H9 (cell line): Measurements from ENCODE around the gene TMEM17. TPM values are rescaled to one million over a fixed set of nuclear protein-coding genes. Genes with fewer than 3 reads are reported as not detected.
A peak's percentile ranks its signal among the peaks of the same experiment; 100 is the strongest.

Source experiments
- DNase-seq: peaks from one replicate; pipeline ENCODE4 v3.0.0-alpha.2; 2017
- H2AFZ ChIP-seq: one replicate; pipeline ENCODE4 v1.6.1; 2013; ENCODE audit warnings: mild to moderate bottlenecking, low read length, control low read depth, moderate library complexity
- H2AK5ac ChIP-seq: 2 replicates; pipeline ENCODE4 v1.6.1; 2013; ENCODE audit warnings: low read length, control low read depth, mixed read lengths; ENCODE audit not compliant: insufficient read length
- H2BK120ac ChIP-seq: one replicate; pipeline ENCODE4 v1.6.1; 2013; ENCODE audit warnings: low read depth, mild to moderate bottlenecking, low read length, control low read depth, inconsistent platforms; ENCODE audit not compliant: poor library complexity, severe bottlenecking
- H2BK12ac ChIP-seq: 2 replicates; pipeline ENCODE4 v1.6.1; 2013; ENCODE audit warnings: low read length, control low read depth, mixed read lengths, low read depth; ENCODE audit not compliant: insufficient read length
- H2BK15ac ChIP-seq: 2 replicates; pipeline ENCODE4 v1.6.1; 2013; ENCODE audit warnings: low read depth, low read length, control low read depth
- H2BK20ac ChIP-seq: one replicate; pipeline ENCODE4 v1.6.1; 2013; ENCODE audit warnings: low read depth, mild to moderate bottlenecking, low read length, control low read depth, inconsistent platforms; ENCODE audit not compliant: poor library complexity, severe bottlenecking
- H2BK5ac ChIP-seq: 2 replicates; pipeline ENCODE4 v1.6.1; 2013; ENCODE audit warnings: low read length, control low read depth, mixed read lengths; ENCODE audit not compliant: insufficient read length
- H3K14ac ChIP-seq: 2 replicates; pipeline ENCODE4 v1.6.1; 2013; ENCODE audit warnings: low read length, control low read depth; ENCODE audit not compliant: insufficient read depth
- H3K18ac ChIP-seq: 2 replicates; pipeline ENCODE4 v1.6.1; 2013; ENCODE audit warnings: low read depth, mild to moderate bottlenecking, mixed read lengths, low read length, control low read depth; ENCODE audit not compliant: insufficient read length
- H3K23ac ChIP-seq: 2 replicates; pipeline ENCODE4 v1.6.1; 2013; ENCODE audit warnings: low read length, control low read depth, mixed read lengths, low read depth; ENCODE audit not compliant: insufficient read length
- H3K23me2 ChIP-seq: 2 replicates; pipeline ENCODE4 v1.6.1; 2013; ENCODE audit warnings: low read depth, mild to moderate bottlenecking, mixed read lengths, low read length, control low read depth; ENCODE audit not compliant: insufficient read length, poor library complexity, severe bottlenecking
- H3K27ac ChIP-seq: 2 replicates; pipeline ENCODE4 v1.5.1; 2013; ENCODE audit warnings: low read length, control low read depth, mixed read lengths, low read depth; ENCODE audit not compliant: insufficient read length
- H3K27me3 ChIP-seq: 2 replicates; pipeline ENCODE4 v1.6.1; 2013; ENCODE audit warnings: low read length, control low read depth, inconsistent platforms; ENCODE audit not compliant: insufficient read depth
- H3K4ac ChIP-seq: 2 replicates; pipeline ENCODE4 v1.6.1; 2013; ENCODE audit warnings: low read depth, mild to moderate bottlenecking, control low read depth, inconsistent platforms, low read length, moderate library complexity
- H3K4me1 ChIP-seq: 2 replicates; pipeline ENCODE4 v1.6.1; 2013; ENCODE audit warnings: low read length, control low read depth, inconsistent platforms; ENCODE audit not compliant: insufficient read depth
- H3K4me2 ChIP-seq: 2 replicates; pipeline ENCODE4 v1.6.1; 2013; ENCODE audit warnings: low read length, control low read depth, mixed read lengths; ENCODE audit not compliant: insufficient read length, insufficient read depth
- H3K56ac ChIP-seq: 2 replicates; pipeline ENCODE4 v1.6.1; 2013; ENCODE audit warnings: low read depth, mild to moderate bottlenecking, mixed read lengths, low read length, control low read depth; ENCODE audit not compliant: insufficient read length
- H3K79me1 ChIP-seq: 2 replicates; pipeline ENCODE4 v1.6.1; 2013; ENCODE audit warnings: low read depth, mild to moderate bottlenecking, moderate library complexity, low read length, control low read depth, inconsistent platforms; ENCODE audit not compliant: insufficient read depth, poor library complexity, severe bottlenecking
- H3K79me2 ChIP-seq: 2 replicates; pipeline ENCODE4 v1.6.1; 2013; ENCODE audit warnings: low read length, control low read depth, inconsistent platforms; ENCODE audit not compliant: insufficient read depth
- H3K9ac ChIP-seq: 2 replicates; pipeline ENCODE4 v1.6.1; 2013; ENCODE audit warnings: low read length, control low read depth, mixed read lengths; ENCODE audit not compliant: insufficient read length; ENCODE audit errors: extremely low read depth
- H3K9me3 ChIP-seq: one replicate; pipeline ENCODE4 v1.6.1; 2013; ENCODE audit warnings: low read depth, low read length, inconsistent platforms; ENCODE audit not compliant: control insufficient read depth
- H3T11ph ChIP-seq: one replicate; pipeline ENCODE4 v1.6.1; 2013; ENCODE audit warnings: mild to moderate bottlenecking, low read length, control low read depth, inconsistent platforms
- H4K20me1 ChIP-seq: one replicate; pipeline ENCODE4 v1.6.1; 2013; ENCODE audit not compliant: control insufficient read depth, insufficient read length, insufficient read depth
- H4K5ac ChIP-seq: 2 replicates; pipeline ENCODE4 v1.6.1; 2013; ENCODE audit warnings: low read depth, mild to moderate bottlenecking, mixed read lengths, low read length, control low read depth; ENCODE audit not compliant: insufficient read length
- H4K8ac ChIP-seq: replicated peaks from 2 replicates; pipeline ENCODE4 v1.6.1; 2013; ENCODE audit warnings: low read length, control low read depth, mixed read lengths, low read depth; ENCODE audit not compliant: insufficient read length
- H4K91ac ChIP-seq: 2 replicates; pipeline ENCODE4 v1.6.1; 2013; ENCODE audit warnings: low read depth, mild to moderate bottlenecking, moderate library complexity, mixed read lengths, low read length, control low read depth; ENCODE audit not compliant: insufficient read length
- H3K27ac Mint-ChIP-seq, 3 experiments: 2 replicates in 2 of 3; 3 replicates in 1 of 3; pipeline ENCODE4 v1.8.0; 2020 to 2021; ENCODE audit warnings: mixed read lengths in 3 of 3, mild to moderate bottlenecking in 1 of 3, moderate library complexity in 1 of 3
- H3K27me3 Mint-ChIP-seq: 2 replicates; pipeline ENCODE4 v1.8.0; 2021; ENCODE audit warnings: low read depth, mild to moderate bottlenecking, moderate library complexity, mixed read lengths
- H3K36me3 Mint-ChIP-seq, 3 experiments: 2 replicates in 2 of 3; 3 replicates in 1 of 3; pipeline ENCODE4 v1.8.0; 2020 to 2021; ENCODE audit warnings: low read depth in 3 of 3, mixed read lengths in 3 of 3; ENCODE audit not compliant: insufficient read depth in 1 of 3
- H3K4me1 Mint-ChIP-seq, 2 experiments: 2 replicates each; pipeline ENCODE4 v1.8.0; 2020; ENCODE audit warnings: mixed read lengths in 2 of 2
- H3K4me3 Mint-ChIP-seq, 2 experiments: 2 replicates in 1 of 2; 3 replicates in 1 of 2; pipeline ENCODE4 v1.8.0; 2020 to 2021; ENCODE audit warnings: mild to moderate bottlenecking in 2 of 2, mixed read lengths in 2 of 2, moderate library complexity in 1 of 2
- H3K9me3 Mint-ChIP-seq, 2 experiments: 2 replicates in 1 of 2; 3 replicates in 1 of 2; pipeline ENCODE4 v1.8.0; 2020; ENCODE audit warnings: mild to moderate bottlenecking in 2 of 2, mixed read lengths in 2 of 2, moderate library complexity in 1 of 2
- CTCF ChIP-seq: fragments of 200-600 bp; sonication (generic); conservative IDR thresholded peaks from 3 replicates; pipeline ENCODE4 v1.8.0; 2021; ENCODE audit warnings: antibody characterized with exemption, mild to moderate bottlenecking
- WGBS: extraction: QIAGEN DNeasy Blood & Tissue Kit; methylation state at CpG from one replicate; pipeline ENCODE4 v1.1.7; 2013; ENCODE audit warnings: missing lambda C conversion rate, low lambda C conversion rate, mixed read lengths; ENCODE audit not compliant: insufficient read length; ENCODE audit errors: extremely low coverage; 5-methylcytosine and 5-hydroxymethylcytosine counted together
- total RNA-seq: library from RNA; stranded (reverse); gene quantifications from 2 replicates; pipeline ENCODE4 v1.2.1, GENCODE V29; 2021

The TMEM17 gene
- total RNA-seq, 1 experiment from 2014 or later: 1.3 TPM

GRCh38 chr2:62471404-62471803 lies 34.6 kb downstream of the TMEM17 start:
- Histone ChIP-seq H3K14ac (no peak overlapping the region), H2BK5ac (no peak overlapping the region), H3K79me1 (no peaks in the 10 kb centered on the region), H2AK5ac (no peak overlapping the region), H3K23ac (no peak overlapping the region), H3K23me2 (no peaks in the 10 kb centered on the region), H4K20me1 (no peaks in the 10 kb centered on the region), H2BK12ac (no peak overlapping the region), H3K9ac (no peak overlapping the region), H4K5ac (no peak overlapping the region), H2AFZ (no peak overlapping the region), H3K18ac (no peak overlapping the region), H3K56ac (no peak overlapping the region), H4K8ac (no peak overlapping the region), H3K4me2 (no peak overlapping the region), H4K91ac (no peak overlapping the region), H3K4ac (no peak overlapping the region), H3K79me2 (no peaks in the 10 kb centered on the region), H3K27me3 (no peaks in the 10 kb centered on the region), H2BK120ac (no peak overlapping the region), H3K27ac (no peak overlapping the region), H2BK20ac (no peak overlapping the region), H2BK15ac (no peak overlapping the region), H3K9me3 (no peaks in the 10 kb centered on the region), H3K4me1 (peaks cover 16% of the 10 kb centered on the region; the same call in 1 of the 2 replicates), H3T11ph (no peak overlapping the region)
- TF ChIP-seq CTCF: no peak
- WGBS: no CpG with 5 or more reads among the region's 2 CpGs
- Mint-ChIP-seq H3K27ac (peak overlapping the region in 1 of 3 experiments; percentile 25; a peak in 1 of 7 replicates), H3K36me3 (peaks cover 0 to 2% (median 0%) of the 10 kb centered on the region in 3 experiments; a peak in 3 of 7 replicates), H3K4me3 (no peak overlapping the region), H3K9me3 (no peaks in the 10 kb centered on the region), H3K4me1 (peaks cover 42 to 43% of the 10 kb centered on the region in 2 experiments), H3K27me3 (no peaks in the 10 kb centered on the region; the same call in none of the 2 replicates)
- no peak for DNase-seq
